Fibroblast of skin of back (primary cell): ENCODE data around the gene AIMP2. TPM values are rescaled to one million over a fixed set of nuclear protein-coding genes. Genes with fewer than 3 reads are reported as not detected.
"Not testable (repeated sequence)": the region's sequence is repeated elsewhere in the genome, so short reads cannot be mapped to it uniquely, and the experiment has no call there.

Experiments
- DNase-seq: peaks from one replicate; pipeline ENCODE4 v3.0.0-alpha.2; 2013
- polyA plus RNA-seq, 2 experiments: library from polyadenylated mRNA; unstranded; fragments of 120-200 nt; gene quantifications; one replicate each; pipeline ENCODE4 v1.2.1, GENCODE V29; 2013; ENCODE audit not compliant: insufficient read length in 2 of 2

AIMP2 gene
- 52.5 TPM for polyA plus RNA-seq (2013, experiment 1 of 2; ENCODE audit: insufficient read length)
- polyA plus RNA-seq (2013, experiment 2 of 2; ENCODE audit: insufficient read length) = 30.6 TPM

GRCh38 chr7:6008668-6009611 lies at the start of gene AIMP2, which contains the start of gene PMS2:
AIMP2 (plus strand) TSS chr7:6009272; CDS start chr7:6009364, 92 bp downstream.
PMS2 (minus strand) TSS chr7:6009049; CDS start chr7:6009019, 30 bp downstream.
- peak; percentile 99 for DNase-seq

DNA sequence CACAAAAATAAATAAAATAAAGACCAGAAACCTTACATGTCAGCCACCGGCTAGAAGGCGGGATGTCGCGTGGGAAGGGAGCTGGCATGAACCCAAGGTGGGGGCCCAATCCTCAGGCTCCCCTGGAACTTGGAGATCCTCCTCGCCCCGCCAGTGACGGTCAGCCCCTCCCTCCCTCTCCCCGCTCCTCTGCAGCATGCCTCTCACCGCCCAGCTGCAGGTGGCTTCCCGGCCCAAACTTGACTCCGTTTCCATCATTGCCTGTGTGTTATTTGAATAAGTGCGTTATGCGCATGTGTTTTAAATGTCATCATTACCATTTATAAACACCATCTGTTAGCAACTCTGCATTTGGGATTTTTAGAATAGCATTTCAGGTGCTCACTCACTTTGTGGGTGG lies 45.9 kb upstream of the AIMP2 start:
- DNase-seq = not testable (repeated sequence)

DNA sequence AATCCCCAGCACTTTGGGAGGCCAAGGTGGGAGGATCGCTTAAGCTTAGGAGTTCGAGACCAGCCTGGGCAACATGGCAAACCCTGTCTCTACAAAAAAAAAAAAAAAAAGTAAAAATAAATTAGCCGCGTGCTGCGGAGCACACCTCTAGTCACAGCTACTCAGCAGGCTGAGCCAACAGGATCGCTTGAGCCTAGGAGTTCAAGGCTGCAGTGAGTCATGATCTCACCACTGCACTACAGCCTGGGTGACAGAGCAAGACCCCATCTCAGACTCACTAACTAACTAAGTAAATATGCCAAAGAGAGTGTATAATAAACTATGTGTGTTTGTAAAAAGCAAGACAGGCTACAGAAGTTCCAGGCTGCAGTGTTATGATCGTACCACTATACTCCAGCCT lies 45.3 kb upstream of the AIMP2 start:
- DNase-seq = not testable (repeated sequence)

DNA sequence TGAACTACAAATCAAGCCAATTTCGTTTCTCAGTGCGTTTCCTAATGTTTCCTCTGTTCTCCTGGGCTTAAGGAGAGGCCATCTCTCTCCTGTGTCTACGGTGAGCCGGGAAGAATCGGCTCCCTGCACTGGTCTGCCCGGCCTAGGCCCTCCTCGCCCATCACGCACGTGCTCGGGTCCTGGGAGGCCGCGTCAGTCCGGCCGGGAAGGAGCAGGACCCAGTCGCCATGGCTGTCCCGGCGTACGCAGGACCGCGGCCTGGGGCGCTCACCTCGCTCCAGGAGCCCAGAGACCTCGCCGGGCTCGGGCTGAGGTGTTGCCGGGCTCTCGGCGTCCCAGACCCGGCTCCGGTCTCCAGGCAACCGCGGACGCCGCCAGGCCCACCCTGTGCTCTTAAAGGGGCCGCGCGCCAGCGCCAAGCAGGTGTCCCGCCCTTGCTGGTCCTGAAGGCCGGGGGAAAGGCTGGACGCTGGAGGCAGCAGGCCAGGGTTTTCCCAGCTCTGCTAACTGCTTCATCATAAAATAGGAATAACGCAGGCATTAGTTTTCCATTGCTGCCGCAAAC lies 38.6 kb upstream of the AIMP2 start, which contains the start of gene RSPH10B:
Gene RSPH10B, minus strand, starts transcription at position 343 of the 565 bp plus-strand sequence. CDS start 3,573 bp downstream, outside the sequence.
- not testable (repeated sequence) for DNase-seq

DNA sequence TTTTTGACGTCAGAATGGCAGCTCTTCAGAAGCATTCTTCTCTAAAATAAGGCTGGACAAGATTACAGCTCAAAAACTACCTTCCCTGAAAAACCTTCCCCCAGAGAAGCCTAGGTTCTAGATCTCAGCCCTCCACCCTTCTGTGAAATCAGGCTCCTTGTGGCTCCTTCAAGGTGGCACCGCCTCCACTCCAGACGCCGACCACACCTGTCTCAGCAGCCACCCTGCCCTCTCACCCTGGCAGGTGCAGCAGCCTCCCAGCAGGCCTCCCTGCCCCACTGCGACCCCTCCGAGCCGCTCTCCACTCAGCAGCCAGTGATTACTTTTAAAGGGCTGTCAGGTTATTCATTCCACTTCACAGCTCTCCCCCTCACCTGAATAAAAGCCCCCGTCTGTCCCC lies 35.5 kb upstream of the AIMP2 start:
- not testable (repeated sequence) for DNase-seq

DNA sequence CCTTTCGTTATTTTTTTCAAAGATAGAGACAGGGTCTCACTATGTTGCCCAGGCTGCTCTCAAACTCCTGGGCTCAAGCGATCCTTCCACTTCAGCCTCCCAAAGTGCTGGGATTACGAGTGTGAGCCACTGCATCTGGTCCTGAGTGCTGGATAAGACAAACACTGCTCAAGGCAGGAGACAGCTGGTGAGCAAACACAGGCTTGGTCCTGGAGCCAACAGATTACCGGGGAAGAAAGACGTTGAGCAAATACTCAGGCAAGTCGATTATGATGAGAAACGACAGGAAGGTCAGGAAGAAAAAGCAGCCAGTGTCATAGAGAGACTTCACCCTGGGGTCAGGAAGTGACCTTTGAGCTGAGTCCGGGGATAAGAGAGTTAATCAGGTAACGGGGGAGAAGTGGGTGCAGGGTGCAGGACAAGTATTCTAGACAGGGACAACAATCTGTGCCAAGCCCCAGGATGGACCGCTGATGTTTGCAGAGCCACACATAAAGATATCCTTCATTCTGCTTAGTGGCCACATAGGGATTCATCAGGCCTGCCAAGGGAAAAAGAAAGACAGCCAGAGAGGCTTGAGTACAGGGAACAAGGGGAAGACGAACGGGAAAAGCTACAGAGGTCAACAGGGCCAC lies 29.3 kb upstream of the AIMP2 start:
- DNase-seq = not testable (repeated sequence)

GRCh38 chr7:5987061-5987460 lies 22.0 kb upstream of the AIMP2 start:
- DNase-seq = not testable (repeated sequence)

DNA sequence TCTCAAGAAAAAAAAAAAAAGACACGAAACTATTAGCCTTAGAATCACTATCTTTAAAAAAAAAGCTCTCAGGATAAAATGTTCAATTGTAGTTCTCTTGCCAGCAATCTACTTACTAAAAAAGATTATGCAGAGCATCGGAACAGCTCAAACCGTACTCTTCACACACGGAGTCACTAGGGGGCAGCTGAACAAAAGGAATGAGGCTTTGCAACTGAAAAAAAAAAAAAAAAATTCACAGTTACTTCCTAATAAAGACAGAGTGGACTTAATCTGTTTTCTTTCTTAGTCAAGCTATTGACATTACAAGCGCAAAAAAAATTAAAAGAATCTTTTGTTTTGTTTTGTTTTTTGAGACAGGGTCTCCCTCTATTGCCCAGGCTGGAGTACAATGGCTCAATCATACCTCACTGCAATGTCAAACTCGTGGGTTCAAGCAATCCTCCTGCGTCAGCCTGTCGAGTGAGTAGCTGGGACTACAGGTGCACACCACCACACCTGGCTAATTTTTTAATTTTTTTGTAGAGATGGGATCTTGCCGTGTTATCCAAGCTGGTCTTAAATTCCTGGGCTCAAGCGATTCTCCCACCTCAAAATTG lies 11.8 kb upstream of the AIMP2 start:
- peak; percentile 77 for DNase-seq

- DNase-seq = no peak
Measured at GRCh38 chr7:6007386-6007785, 1.7 kb upstream of the AIMP2 start.

- DNase-seq = not testable (repeated sequence)
Measured at GRCh38 chr7:6007835-6008590, 1.1 kb upstream of the AIMP2 start.

- DNase-seq = not testable (repeated sequence)
Measured at GRCh38 chr7:6010370-6010769, 1.3 kb downstream of the AIMP2 start.

GRCh38 chr7:6011541-6011940 lies 2.5 kb downstream of the AIMP2 start:
- no peak for DNase-seq

- DNase-seq = no peak
Measured at GRCh38 chr7:6012355-6013104, 3.5 kb downstream of the AIMP2 start.

DNA sequence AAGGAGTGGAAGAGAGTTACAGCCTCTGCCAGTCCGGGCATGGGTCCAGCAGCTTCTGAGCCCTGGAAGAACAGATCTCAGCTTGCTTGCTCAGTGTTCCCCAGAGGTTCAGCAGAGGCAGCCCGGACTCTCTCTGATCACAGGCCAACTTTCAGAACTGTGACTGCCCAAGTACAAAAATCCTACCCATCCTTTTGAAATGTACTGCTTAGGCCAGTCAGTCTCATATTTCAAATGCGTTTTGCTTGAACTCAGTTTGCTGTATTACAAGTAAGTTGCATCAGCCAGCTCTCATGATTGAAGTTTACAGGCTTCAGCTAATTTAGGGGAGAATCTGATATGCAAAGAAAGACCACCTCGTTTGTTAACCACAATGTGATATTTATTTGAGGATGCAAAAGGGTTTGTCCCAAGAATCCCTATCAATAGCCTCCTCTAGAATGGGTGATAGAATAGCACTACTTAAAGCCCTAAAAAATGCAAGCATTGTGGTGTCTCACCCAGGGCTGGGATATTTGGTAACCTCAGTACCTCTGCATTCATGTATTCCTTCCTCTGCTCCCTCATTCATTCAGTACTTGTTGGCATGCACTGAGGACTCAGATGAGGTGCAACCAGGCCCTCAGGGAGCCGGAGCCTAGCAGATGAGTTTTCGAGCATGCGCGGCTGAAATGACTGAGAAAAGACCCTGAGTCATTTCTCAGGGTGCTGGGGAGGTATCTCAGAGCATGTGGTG lies 7.0 kb downstream of the AIMP2 start:
- peak; percentile 89 for DNase-seq

DNA sequence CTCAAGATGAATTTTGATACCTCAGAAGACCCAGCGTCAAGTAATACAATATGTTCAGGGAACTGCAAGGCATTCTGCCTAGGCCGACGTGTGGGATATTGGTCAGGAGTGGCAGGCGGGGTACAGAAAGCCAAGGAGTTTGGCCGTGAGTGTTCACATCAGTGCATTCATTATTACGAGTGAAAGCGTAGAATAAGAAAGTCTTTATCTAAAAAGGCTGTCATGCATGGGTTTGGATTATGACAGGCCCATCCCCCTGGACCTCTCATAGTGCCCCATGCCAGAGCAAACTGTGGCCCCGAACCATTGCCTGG lies 7.5 kb downstream of the AIMP2 start:
- DNase-seq = no peak

DNA sequence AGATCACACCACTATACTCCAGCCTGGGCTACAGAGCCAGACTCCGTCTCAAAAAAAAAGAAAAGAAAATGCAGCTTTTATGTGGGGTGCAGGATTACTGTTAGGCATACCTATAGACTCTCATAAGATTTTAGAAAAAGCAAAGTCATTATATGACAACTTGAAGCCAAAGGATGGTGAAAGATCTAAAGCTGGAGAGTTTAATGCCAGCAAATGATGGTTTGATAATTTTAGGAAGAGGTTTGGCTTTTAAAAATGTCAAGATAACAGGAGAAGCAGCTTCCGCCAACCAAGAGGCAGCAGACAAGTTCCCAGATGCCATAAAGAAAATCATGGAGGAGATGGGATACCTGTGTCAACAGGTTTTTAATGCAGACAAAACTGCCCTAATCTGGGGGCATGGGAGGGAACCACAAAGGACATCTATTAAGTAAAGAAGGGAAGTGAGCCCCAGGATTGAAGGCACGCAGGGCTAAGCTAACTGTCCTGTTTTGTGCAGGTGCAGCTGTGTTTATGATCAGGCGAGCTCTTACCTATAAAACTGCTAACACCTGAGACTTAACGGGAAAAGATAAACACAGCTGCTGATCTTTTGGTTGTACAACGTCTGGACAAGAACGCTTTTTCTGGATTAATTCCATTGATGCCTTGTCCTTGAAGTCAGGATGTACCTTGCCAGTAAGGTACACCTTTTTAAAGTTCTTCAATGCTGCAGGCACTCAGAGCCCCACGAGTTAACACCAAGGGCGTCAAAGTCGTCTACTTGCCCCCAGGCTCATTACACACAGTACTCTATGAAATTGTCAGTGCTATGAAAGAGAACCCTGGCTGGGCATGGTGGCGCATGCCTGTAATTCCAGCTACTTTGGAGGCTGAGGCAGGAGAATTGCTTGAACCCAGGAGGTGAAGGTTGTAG lies 11.6 kb downstream of the AIMP2 start:
- DNase-seq = no peak

GRCh38 chr7:6022707-6023106 lies 13.6 kb downstream of the AIMP2 start:
- DNase-seq = no peak

DNA sequence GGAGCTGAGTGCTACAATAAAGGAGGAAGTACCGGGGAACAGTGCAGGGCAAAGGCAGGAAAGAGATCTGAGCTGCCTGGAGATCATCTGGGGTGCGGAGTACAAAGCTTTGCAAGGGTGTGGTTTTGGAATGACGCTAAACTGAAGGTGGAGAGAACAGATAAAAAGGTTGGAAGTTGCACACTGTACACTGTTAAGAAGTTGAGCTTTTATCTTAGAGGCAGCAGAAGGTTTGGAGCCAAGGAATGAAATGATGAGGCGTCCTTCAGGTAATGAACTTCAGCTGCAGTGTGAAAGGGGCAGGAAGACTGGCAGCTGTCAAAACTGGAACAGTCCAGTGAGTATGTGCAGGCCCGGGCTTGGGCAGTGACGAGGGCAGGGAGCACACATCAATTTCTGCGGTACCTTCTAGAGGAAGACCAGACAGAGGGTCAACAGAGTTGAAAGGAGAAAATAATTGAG lies 14.9 kb downstream of the AIMP2 start:
- DNase-seq = no peak
